Activated T-cell treated with anti-CD3 and anti-CD28 coated beads for 48 hours (primary cell): Measurements from ENCODE around the gene BLZF1.
A peak's percentile ranks its signal among the peaks of the same experiment; 100 is the strongest.
"Not testable (repeated sequence)": the region's sequence is repeated elsewhere in the genome, so short reads cannot be mapped to it uniquely, and the experiment has no call there.

Source experiments
- DNase-seq: peaks from one replicate; pipeline ENCODE4 v3.0.0-alpha.2; 2020; ENCODE audit warnings: low read depth

BLZF1 gene

GRCh38 chr1:169367686-169368405 is at the start of gene BLZF1, which contains the start of gene NME7:
TSS of gene BLZF1 (plus strand) at chr1:169368195. CDS start at chr1:169369523, 1,328 bp downstream.
TSS of gene NME7 (minus strand) at chr1:169367797. CDS start at chr1:169367710, 87 bp downstream.
- DNase-seq, result peak; percentile 97

GRCh38 chr1:169318536-169319244 is 49.3 kb upstream of the BLZF1 start:
- no peak for DNase-seq

GRCh38 chr1:169321539-169321938 is 46.5 kb upstream of the BLZF1 start:
- no peak for DNase-seq

- DNase-seq, result no peak
These were observed 45.9 kb upstream of the BLZF1 start for GRCh38 chr1:169322138-169322537.

- DNase-seq, result no peak
These were observed 42.9 kb upstream of the BLZF1 start for GRCh38 chr1:169325117-169325516.

- no peak for DNase-seq
These were observed 41.6 kb upstream of the BLZF1 start for GRCh38 chr1:169326261-169326955.

- no peak for DNase-seq
These were observed 41.1 kb upstream of the BLZF1 start for GRCh38 chr1:169326956-169327268.

GRCh38 chr1:169327875-169328274 is 40.1 kb upstream of the BLZF1 start:
- DNase-seq, result no peak

- no peak for DNase-seq
These were observed 38.6 kb upstream of the BLZF1 start for GRCh38 chr1:169329383-169329782.

- no peak for DNase-seq
These were observed 37.1 kb upstream of the BLZF1 start for GRCh38 chr1:169330927-169331326.

- DNase-seq, result not testable (repeated sequence)
These were observed 33.3 kb upstream of the BLZF1 start for GRCh38 chr1:169334727-169335126.

GRCh38 chr1:169336947-169337715 is 30.9 kb upstream of the BLZF1 start:
- DNase-seq, result not testable (repeated sequence)

GRCh38 chr1:169338617-169339016 is 29.4 kb upstream of the BLZF1 start:
- DNase-seq, result no peak

GRCh38 chr1:169339773-169340172 is 28.2 kb upstream of the BLZF1 start:
- no peak for DNase-seq

GRCh38 chr1:169340882-169341281 is 27.1 kb upstream of the BLZF1 start:
- no peak for DNase-seq

- DNase-seq, result not testable (repeated sequence)
These were observed 25.9 kb upstream of the BLZF1 start for GRCh38 chr1:169342096-169342495.

- no peak for DNase-seq
These were observed 22.5 kb upstream of the BLZF1 start for GRCh38 chr1:169345511-169345910.

- no peak for DNase-seq
These were observed 21.9 kb upstream of the BLZF1 start for GRCh38 chr1:169346036-169346589.

- DNase-seq, result no peak
These were observed 20.2 kb upstream of the BLZF1 start for GRCh38 chr1:169347688-169348382.

GRCh38 chr1:169348383-169349036 is 19.5 kb upstream of the BLZF1 start:
- no peak for DNase-seq

- no peak for DNase-seq
These were observed 7.6 kb upstream of the BLZF1 start for GRCh38 chr1:169360415-169360814.
